ENCODE data around the gene NELL2.

NELL2 gene

DNA sequence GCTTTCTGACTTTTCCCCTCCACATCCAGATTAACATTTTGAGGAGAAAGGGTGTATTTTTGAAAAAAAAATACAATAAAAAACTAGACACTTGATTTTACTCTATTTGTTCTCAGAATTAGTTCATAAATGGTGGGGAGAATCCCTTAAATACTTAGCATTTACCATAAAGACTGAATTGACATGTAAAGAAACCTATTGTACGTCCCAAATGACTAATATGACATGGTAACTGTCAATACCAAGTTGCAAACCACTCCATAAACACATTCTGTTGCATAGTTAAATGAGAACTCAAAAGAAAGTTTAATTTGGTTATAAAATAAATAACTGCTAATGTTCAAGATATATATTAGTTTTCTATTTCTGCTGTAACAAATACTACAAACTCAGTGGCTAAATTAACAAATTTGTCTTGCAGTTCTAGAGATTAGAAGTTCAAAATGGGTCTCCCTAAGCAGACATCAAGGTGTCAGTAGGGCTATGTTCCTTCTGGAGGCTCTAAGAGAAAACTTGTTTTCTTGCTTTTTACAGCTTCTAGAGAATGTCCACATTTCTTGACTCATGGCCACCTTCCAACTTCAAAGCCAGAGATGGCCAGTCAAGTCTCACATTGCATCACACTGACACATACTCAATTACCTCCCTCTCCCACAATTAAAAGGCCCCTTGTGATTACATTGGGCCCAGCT lies 16.0 kb downstream of the NELL2 start:
- H3K9me3 ChIP-seq (ENCODE audit: control insufficient read depth, low read length): peaks cover 4% of the 10 kb centered on the region
- H3K36me3 ChIP-seq (ENCODE audit: control insufficient read depth in 1 of 2, insufficient read depth in 2 of 2, low read depth in 1 of 2, low read length in 2 of 2): no peaks in the 10 kb centered on the region
- WGBS: no CpG with 5 or more reads among the region's 1 CpG

DNA sequence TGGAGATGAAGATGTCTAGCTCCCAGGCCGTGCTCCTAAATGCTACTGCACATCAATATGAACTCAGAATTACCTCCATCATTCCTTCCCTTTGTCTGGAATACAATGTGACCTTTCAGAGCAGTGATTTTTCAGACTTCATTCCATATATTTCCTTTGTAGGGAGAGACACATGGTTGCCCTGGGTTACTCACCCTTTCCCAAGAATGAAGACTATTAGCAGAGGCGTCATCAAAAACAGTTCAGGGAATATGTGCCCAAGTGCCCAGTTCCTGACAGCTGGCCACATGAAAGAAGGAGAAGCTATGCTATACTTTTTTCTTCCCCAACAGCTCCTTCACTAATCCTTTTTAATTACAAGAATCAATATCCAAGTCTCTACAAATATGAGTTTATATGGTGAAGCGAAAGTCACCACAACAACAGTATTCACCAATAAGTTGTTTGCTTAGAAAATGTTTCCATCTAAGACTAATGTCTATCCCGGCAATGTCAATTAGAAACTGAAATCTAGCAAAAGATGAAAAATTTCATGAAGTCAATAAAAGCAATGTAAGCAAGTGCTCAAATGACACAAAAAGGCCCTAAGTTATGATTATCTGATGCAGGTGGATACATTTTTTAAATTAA lies 17.8 kb downstream of the NELL2 start:
- Histone ChIP-seq H3K79me1 (replicated peaks; ENCODE audit: low read length, poor library complexity, severe bottlenecking) (no peaks in the 10 kb centered on the region), H3K4me1 (ENCODE audit: control insufficient read depth, insufficient read depth, low read depth, low read length) (no peaks in the 10 kb centered on the region), H2BK5ac (ENCODE audit: low read depth, low read length, poor library complexity, severe bottlenecking) (no peak overlapping the region), H4K91ac (ENCODE audit: low read length) (no peak overlapping the region), H3K4me2 (ENCODE audit: low read length, poor library complexity, severe bottlenecking) (no peak overlapping the region), H3K4ac (ENCODE audit: low read depth in 1 of 2, low read length in 2 of 2) (no peak overlapping the region), H3K18ac (ENCODE audit: low read depth in 1 of 2, low read length in 2 of 2) (no peak overlapping the region), H3K27ac (ENCODE audit: low read length, poor library complexity, severe bottlenecking) (no peak overlapping the region), H3K14ac (ENCODE audit: low read length in 2 of 2) (no peak overlapping the region), H2AK5ac (ENCODE audit: low read length, severe bottlenecking) (no peak overlapping the region), H3K36me3 (ENCODE audit: control insufficient read depth in 1 of 2, insufficient read depth in 2 of 2, low read depth in 1 of 2, low read length in 2 of 2) (no peaks in the 10 kb centered on the region), H2BK120ac (ENCODE audit: low read depth, low read length) (no peak overlapping the region), H2BK12ac (ENCODE audit: low read length in 2 of 2) (no peak overlapping the region), H2BK15ac (ENCODE audit: low read depth, poor library complexity, severe bottlenecking) (no peak overlapping the region), H3K9ac (ENCODE audit: low read length) (no peak overlapping the region), H3K4me3 (ENCODE audit: insufficient read depth in 1 of 2, low read depth in 1 of 2, low read length in 2 of 2) (no peak overlapping the region), H3K23ac (ENCODE audit: low read length in 2 of 2) (no peak overlapping the region), H3K9me3 (ENCODE audit: control insufficient read depth, low read length) (peaks cover 4% of the 10 kb centered on the region), H3K27me3 (ENCODE audit: control insufficient read depth in 1 of 2, insufficient read depth in 1 of 2, low read length in 2 of 2) (no peaks in the 10 kb centered on the region), H2AFZ (ENCODE audit: low read depth, low read length) (no peak overlapping the region), H4K8ac (ENCODE audit: low read length) (no peak overlapping the region)
- DNase-seq: no peak
- WGBS: 82% methylated on average over 3 of the region's 4 CpGs

More for the DNA sequence above, 16.0 kb downstream of the NELL2 start:
- H4K8ac ChIP-seq (ENCODE audit: low read length): no peak overlapping the region
- H3K27me3 ChIP-seq (ENCODE audit: control insufficient read depth in 1 of 2, insufficient read depth in 1 of 2, low read length in 2 of 2): no peaks in the 10 kb centered on the region
- no peak overlapping the region for H3K18ac ChIP-seq (ENCODE audit: low read depth in 1 of 2, low read length in 2 of 2)
- H2BK5ac ChIP-seq (ENCODE audit: low read depth, low read length, poor library complexity, severe bottlenecking): no peak overlapping the region
- no peak overlapping the region for H3K4ac ChIP-seq (ENCODE audit: low read depth in 1 of 2, low read length in 2 of 2)
- no peak overlapping the region for H3K27ac ChIP-seq (ENCODE audit: low read length, poor library complexity, severe bottlenecking)
- no peak overlapping the region for H3K9ac ChIP-seq (ENCODE audit: low read length)
- H3K4me2 ChIP-seq (ENCODE audit: low read length, poor library complexity, severe bottlenecking): no peak overlapping the region
- H3K14ac ChIP-seq (ENCODE audit: low read length in 2 of 2): no peak overlapping the region
- H2AFZ ChIP-seq (ENCODE audit: low read depth, low read length): no peak overlapping the region
- no peak overlapping the region for H2AK5ac ChIP-seq (ENCODE audit: low read length, severe bottlenecking)
- H3K4me1 ChIP-seq (ENCODE audit: control insufficient read depth, insufficient read depth, low read depth, low read length): no peaks in the 10 kb centered on the region
- no peak overlapping the region for H2BK15ac ChIP-seq (ENCODE audit: low read depth, poor library complexity, severe bottlenecking)
- DNase-seq: no peak
- no peak overlapping the region for H2BK120ac ChIP-seq (ENCODE audit: low read depth, low read length)
- H3K79me1 ChIP-seq (replicated peaks; ENCODE audit: low read length, poor library complexity, severe bottlenecking): no peaks in the 10 kb centered on the region
- H4K91ac ChIP-seq (ENCODE audit: low read length): no peak overlapping the region
- no peak overlapping the region for H3K4me3 ChIP-seq (ENCODE audit: insufficient read depth in 1 of 2, low read depth in 1 of 2, low read length in 2 of 2)
- H3K23ac ChIP-seq (ENCODE audit: low read length in 2 of 2): no peak overlapping the region
- H2BK12ac ChIP-seq (ENCODE audit: low read length in 2 of 2): no peak overlapping the region

DNA sequence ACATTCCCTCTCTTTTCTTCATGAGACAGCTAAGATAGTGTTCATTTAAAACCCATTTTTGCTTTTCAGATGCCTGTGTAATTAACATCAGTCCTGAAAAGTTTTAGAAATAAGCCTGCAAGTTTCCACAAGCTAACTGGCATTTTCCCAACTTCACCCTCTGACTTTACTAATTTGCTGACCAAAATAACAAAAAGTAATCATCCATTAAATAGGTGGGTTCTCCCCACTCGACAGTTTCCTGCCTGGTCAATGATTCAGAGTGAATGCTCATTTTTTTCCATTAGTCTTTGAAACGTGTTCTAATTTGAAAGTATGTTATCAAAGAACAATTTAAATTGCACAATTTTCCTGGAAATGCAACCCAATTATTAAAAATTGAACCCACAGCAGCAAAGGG lies 23.6 kb downstream of the NELL2 start:
- WGBS: 83% methylated on average over 1 of the region's 2 CpGs
- no peak overlapping the region for H2BK5ac ChIP-seq (ENCODE audit: low read depth, low read length, poor library complexity, severe bottlenecking)
- H3K27ac ChIP-seq (ENCODE audit: low read length, poor library complexity, severe bottlenecking): no peak overlapping the region
- H3K14ac ChIP-seq (ENCODE audit: low read length in 2 of 2): no peak overlapping the region
- no peaks in the 10 kb centered on the region for H3K9me3 ChIP-seq (ENCODE audit: control insufficient read depth, low read length)
- H3K4me3 ChIP-seq (ENCODE audit: insufficient read depth in 1 of 2, low read depth in 1 of 2, low read length in 2 of 2): no peak overlapping the region
- no peak overlapping the region for H2AFZ ChIP-seq (ENCODE audit: low read depth, low read length)
- H3K4ac ChIP-seq (ENCODE audit: low read depth in 1 of 2, low read length in 2 of 2): no peak overlapping the region
- H3K9ac ChIP-seq (ENCODE audit: low read length): no peak overlapping the region
- no peak overlapping the region for H2BK120ac ChIP-seq (ENCODE audit: low read depth, low read length)
- no peaks in the 10 kb centered on the region for H3K79me1 ChIP-seq (replicated peaks; ENCODE audit: low read length, poor library complexity, severe bottlenecking)
- no peaks in the 10 kb centered on the region for H3K4me1 ChIP-seq (ENCODE audit: control insufficient read depth, insufficient read depth, low read depth, low read length)
- no peak overlapping the region for H3K4me2 ChIP-seq (ENCODE audit: low read length, poor library complexity, severe bottlenecking)
- no peak overlapping the region for H2BK15ac ChIP-seq (ENCODE audit: low read depth, poor library complexity, severe bottlenecking)
- H3K18ac ChIP-seq (ENCODE audit: low read depth in 1 of 2, low read length in 2 of 2): no peak overlapping the region
- no peaks in the 10 kb centered on the region for H3K27me3 ChIP-seq (ENCODE audit: control insufficient read depth in 1 of 2, insufficient read depth in 1 of 2, low read length in 2 of 2)
- no peak overlapping the region for H3K23ac ChIP-seq (ENCODE audit: low read length in 2 of 2)
- DNase-seq: no peak
- H4K91ac ChIP-seq (ENCODE audit: low read length): no peak overlapping the region
- no peaks in the 10 kb centered on the region for H3K36me3 ChIP-seq (ENCODE audit: control insufficient read depth in 1 of 2, insufficient read depth in 2 of 2, low read depth in 1 of 2, low read length in 2 of 2)
- no peak overlapping the region for H4K8ac ChIP-seq (ENCODE audit: low read length)
- H2AK5ac ChIP-seq (ENCODE audit: low read length, severe bottlenecking): no peak overlapping the region
- no peak overlapping the region for H2BK12ac ChIP-seq (ENCODE audit: low read length in 2 of 2)

DNA sequence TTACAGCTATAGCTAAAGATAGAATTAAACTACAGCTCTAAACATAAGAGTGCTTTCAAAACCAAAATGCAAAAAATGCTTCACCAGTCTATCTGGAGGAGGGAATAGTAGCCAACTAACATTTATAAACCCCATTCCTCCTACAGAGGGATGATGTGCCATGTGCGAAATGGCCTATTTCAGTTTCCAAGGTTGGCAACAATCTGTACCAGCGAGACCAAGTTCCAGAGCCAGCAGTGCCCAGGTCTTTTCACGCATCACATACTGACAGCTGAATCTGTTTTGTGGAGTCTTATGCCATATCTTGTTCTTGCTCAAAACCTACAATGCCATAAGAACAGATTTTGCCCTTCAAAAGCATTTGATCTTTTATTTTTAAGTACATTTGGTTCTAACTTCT lies 24.5 kb downstream of the NELL2 start:
- H3K9ac ChIP-seq (ENCODE audit: low read length): no peak overlapping the region
- no peaks in the 10 kb centered on the region for H3K27me3 ChIP-seq (ENCODE audit: control insufficient read depth in 1 of 2, insufficient read depth in 1 of 2, low read length in 2 of 2)
- no peak overlapping the region for H2BK15ac ChIP-seq (ENCODE audit: low read depth, poor library complexity, severe bottlenecking)
- no peak overlapping the region for H2AFZ ChIP-seq (ENCODE audit: low read depth, low read length)
- 95% methylated on average over 3 of the region's 3 CpGs for WGBS
- H3K18ac ChIP-seq (ENCODE audit: low read depth in 1 of 2, low read length in 2 of 2): no peak overlapping the region
- no peak overlapping the region for H3K23ac ChIP-seq (ENCODE audit: low read length in 2 of 2)
- no peaks in the 10 kb centered on the region for H3K4me1 ChIP-seq (ENCODE audit: control insufficient read depth, insufficient read depth, low read depth, low read length)
- no peak overlapping the region for H3K14ac ChIP-seq (ENCODE audit: low read length in 2 of 2)
- no peak for DNase-seq
- no peak overlapping the region for H2BK12ac ChIP-seq (ENCODE audit: low read length in 2 of 2)
- no peak overlapping the region for H2AK5ac ChIP-seq (ENCODE audit: low read length, severe bottlenecking)
- H2BK5ac ChIP-seq (ENCODE audit: low read depth, low read length, poor library complexity, severe bottlenecking): no peak overlapping the region
- no peaks in the 10 kb centered on the region for H3K36me3 ChIP-seq (ENCODE audit: control insufficient read depth in 1 of 2, insufficient read depth in 2 of 2, low read depth in 1 of 2, low read length in 2 of 2)
- no peak overlapping the region for H4K91ac ChIP-seq (ENCODE audit: low read length)
- H3K9me3 ChIP-seq (ENCODE audit: control insufficient read depth, low read length): no peaks in the 10 kb centered on the region
- H2BK120ac ChIP-seq (ENCODE audit: low read depth, low read length): no peak overlapping the region
- H3K4ac ChIP-seq (ENCODE audit: low read depth in 1 of 2, low read length in 2 of 2): no peak overlapping the region
- no peak overlapping the region for H3K4me3 ChIP-seq (ENCODE audit: insufficient read depth in 1 of 2, low read depth in 1 of 2, low read length in 2 of 2)
- H4K8ac ChIP-seq (ENCODE audit: low read length): no peak overlapping the region
- no peak overlapping the region for H3K27ac ChIP-seq (ENCODE audit: low read length, poor library complexity, severe bottlenecking)
- no peak overlapping the region for H3K4me2 ChIP-seq (ENCODE audit: low read length, poor library complexity, severe bottlenecking)
- no peaks in the 10 kb centered on the region for H3K79me1 ChIP-seq (replicated peaks; ENCODE audit: low read length, poor library complexity, severe bottlenecking)

Data from mesenchymal stem cell (in vitro differentiated cells and primary cell).